Ascending aorta (tissue), 2 donors: ENCODE measurements around the gene KCNMA1. TPM values are rescaled to one million over a fixed set of nuclear protein-coding genes. Genes with fewer than 3 reads are reported as not detected.

Experiments
- DNase-seq, 2 donors: peaks; one replicate each; pipeline ENCODE4 v3.0.0-alpha.2; 2019; ENCODE audit warnings: low spot score in 2 of 2
- H3K27ac ChIP-seq, 2 donors: fragments of 200-600 bp; sonication (generic); one replicate each; pipeline ENCODE4 v1.5.1; 2016 to 2017; ENCODE audit warnings: mild to moderate bottlenecking in 1 of 2
- H3K27me3 ChIP-seq: fragments of 200-600 bp; sonication (generic); one replicate; pipeline ENCODE4 v1.5.1; 2017
- H3K36me3 ChIP-seq, 2 donors: fragments of 200-600 bp; sonication (generic); one replicate each; pipeline ENCODE4 v1.5.1; 2016
- H3K4me1 ChIP-seq, 2 donors: fragments of 200-600 bp; sonication (generic); one replicate each; pipeline ENCODE4 v1.5.1; 2016 to 2017; ENCODE audit warnings: mild to moderate bottlenecking in 1 of 2
- H3K4me3 ChIP-seq, 2 donors: fragments of 200-600 bp; sonication (generic); one replicate each; pipeline ENCODE4 v1.5.1; 2016 to 2017; ENCODE audit warnings: mild to moderate bottlenecking in 1 of 2
- H3K9me3 ChIP-seq, 2 donors: fragments of 200-600 bp; sonication (generic); one replicate each; pipeline ENCODE4 v1.5.1; 2016
- intact Hi-C: fragments of 100-400 bp; cut with DNase I; formaldehyde crosslinking; loops from one replicate; pipeline ENCODE4 v1.15.1; 2023
- total RNA-seq: library from RNA; depleted of rRNA; stranded (reverse); fragments of >200 nt; gene quantifications from one replicate; pipeline ENCODE4 v1.1.0, GENCODE V29; 2016
- TF ChIP-seq, protein P1 (sequence below), 3 experiments: fragments of 200-600 bp in 2 of 3; fragments of 450-650 bp in 1 of 3; sonication (generic) in 2 of 3; IDR thresholded peaks; one replicate each; pipeline ENCODE4 v1.5.1; 2016 to 2019; ENCODE audit warnings: antibody characterized with exemption in 3 of 3, mild to moderate bottlenecking in 1 of 3, moderate library complexity in 1 of 3

KCNMA1 gene
- total RNA-seq, 1 donor from 2014 or later: 28.6 TPM

DNA sequence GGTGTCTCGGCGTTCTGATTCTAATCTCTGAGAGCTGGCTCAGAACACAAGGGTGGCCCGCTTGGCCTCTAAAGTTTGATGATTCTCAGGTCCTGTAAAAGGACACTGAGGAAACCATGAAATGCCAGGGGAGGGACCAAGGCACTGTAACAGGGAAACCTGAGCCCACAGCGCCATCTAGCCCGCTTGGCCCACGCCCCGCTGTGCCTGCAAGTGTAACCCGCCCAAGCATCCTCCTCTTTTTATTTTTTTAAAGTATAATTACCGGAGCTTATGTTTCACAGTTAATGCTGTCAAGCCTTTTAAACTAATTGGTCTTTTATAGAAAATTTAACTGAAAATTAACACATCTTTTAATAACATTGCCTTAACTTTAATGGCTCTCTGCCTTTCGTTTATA is 734.7 kb downstream of the KCNMA1 start:
- no peaks in the 10 kb centered on the region for H3K27me3 ChIP-seq
- DNase-seq: no peak
- intact Hi-C loops: no loop called here
- H3K9me3 ChIP-seq: no peaks in the 10 kb centered on the region
- H3K36me3 ChIP-seq: peaks cover 0 to 9% of the 10 kb centered on the region in 2 donors
- H3K4me1 ChIP-seq: peaks cover 0 to 3% of the 10 kb centered on the region in 2 donors
- no peak overlapping the region for H3K27ac ChIP-seq
- TF ChIP-seq, protein P1, sequence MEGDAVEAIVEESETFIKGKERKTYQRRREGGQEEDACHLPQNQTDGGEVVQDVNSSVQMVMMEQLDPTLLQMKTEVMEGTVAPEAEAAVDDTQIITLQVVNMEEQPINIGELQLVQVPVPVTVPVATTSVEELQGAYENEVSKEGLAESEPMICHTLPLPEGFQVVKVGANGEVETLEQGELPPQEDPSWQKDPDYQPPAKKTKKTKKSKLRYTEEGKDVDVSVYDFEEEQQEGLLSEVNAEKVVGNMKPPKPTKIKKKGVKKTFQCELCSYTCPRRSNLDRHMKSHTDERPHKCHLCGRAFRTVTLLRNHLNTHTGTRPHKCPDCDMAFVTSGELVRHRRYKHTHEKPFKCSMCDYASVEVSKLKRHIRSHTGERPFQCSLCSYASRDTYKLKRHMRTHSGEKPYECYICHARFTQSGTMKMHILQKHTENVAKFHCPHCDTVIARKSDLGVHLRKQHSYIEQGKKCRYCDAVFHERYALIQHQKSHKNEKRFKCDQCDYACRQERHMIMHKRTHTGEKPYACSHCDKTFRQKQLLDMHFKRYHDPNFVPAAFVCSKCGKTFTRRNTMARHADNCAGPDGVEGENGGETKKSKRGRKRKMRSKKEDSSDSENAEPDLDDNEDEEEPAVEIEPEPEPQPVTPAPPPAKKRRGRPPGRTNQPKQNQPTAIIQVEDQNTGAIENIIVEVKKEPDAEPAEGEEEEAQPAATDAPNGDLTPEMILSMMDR (IDR thresholded peaks at IDR 0.05): peak in 1 of 3 experiments; percentile 29
- no peak overlapping the region for H3K4me3 ChIP-seq

DNA sequence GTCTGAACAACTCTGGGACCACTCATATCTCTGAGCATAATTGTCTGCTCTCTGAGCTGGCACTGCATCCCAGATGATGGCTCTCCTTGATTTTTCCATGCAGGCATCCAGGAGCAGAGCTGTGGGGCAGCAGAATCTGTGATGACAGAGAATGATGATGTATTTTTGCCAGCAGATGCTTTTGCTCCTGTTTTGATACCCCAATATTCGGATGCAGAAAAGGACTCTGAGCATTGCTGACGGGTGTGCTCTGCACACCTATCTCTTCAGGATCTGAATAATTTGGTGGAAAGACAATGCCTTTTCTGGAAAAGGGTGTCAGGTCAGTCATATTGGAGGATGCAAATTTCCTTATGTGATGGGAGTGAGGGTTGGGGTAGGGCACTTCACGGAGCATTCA is 735.9 kb downstream of the KCNMA1 start:
- no peaks in the 10 kb centered on the region for H3K27me3 ChIP-seq
- H3K9me3 ChIP-seq: no peaks in the 10 kb centered on the region
- intact Hi-C loops: no loop called here
- TF ChIP-seq, protein P1 (IDR thresholded peaks at IDR 0.05): no peak
- no peak for DNase-seq
- H3K4me1 ChIP-seq: peaks cover 0 to 3% of the 10 kb centered on the region in 2 donors
- H3K4me3 ChIP-seq: no peak overlapping the region
- H3K36me3 ChIP-seq: peaks cover 0 to 9% of the 10 kb centered on the region in 2 donors
- no peak overlapping the region for H3K27ac ChIP-seq

- peaks cover 0 to 3% of the 10 kb centered on the region in 2 donors for H3K36me3 ChIP-seq
- no peak overlapping the region for H3K4me3 ChIP-seq
- DNase-seq: no peak
- TF ChIP-seq, protein P1 (IDR thresholded peaks at IDR 0.05): no peak
- no peak overlapping the region for H3K27ac ChIP-seq
- intact Hi-C loops: no loop called here
- H3K4me1 ChIP-seq: peaks cover 0 to 3% of the 10 kb centered on the region in 2 donors
- no peaks in the 10 kb centered on the region for H3K9me3 ChIP-seq
- H3K27me3 ChIP-seq: no peaks in the 10 kb centered on the region
Measured at GRCh38 chr10:76899490-76899889, 738.1 kb downstream of the KCNMA1 start.

DNA sequence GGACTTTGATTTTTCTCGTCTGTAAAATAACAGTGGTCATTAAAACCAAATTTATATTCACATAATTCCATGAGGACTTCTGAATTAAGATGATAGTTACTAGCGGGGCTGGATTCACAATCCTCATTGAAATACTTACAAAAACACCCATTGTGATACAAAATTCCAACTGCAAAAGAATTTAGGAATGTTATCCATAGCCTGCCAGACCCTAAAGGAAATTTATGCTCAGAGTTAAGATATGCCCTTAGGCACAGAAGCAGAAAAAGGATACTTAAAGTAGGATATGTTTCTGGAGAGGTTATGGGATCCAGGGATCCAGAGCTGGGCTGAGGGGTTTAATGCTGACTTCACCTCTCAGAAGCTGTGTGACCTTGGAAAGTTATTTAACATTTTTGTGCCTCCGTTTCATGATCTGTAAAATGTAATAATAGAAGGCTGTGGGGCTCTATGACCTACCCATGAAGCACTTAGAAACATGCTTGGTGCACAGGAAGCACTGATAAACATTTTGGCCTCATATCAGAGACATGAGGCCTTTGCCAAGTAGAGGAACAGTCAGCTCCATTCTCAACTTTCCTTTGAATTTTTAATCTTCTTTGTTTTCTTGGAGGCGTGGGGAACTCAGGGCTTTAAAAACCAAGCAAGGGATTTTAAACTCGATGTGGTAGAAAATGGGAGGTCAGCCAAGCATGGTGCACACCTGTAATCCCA is 744.7 kb downstream of the KCNMA1 start:
- Histone ChIP-seq H3K27me3 (no peaks in the 10 kb centered on the region), H3K9me3 (no peaks in the 10 kb centered on the region), H3K27ac (no peak overlapping the region), H3K36me3 (peaks cover 18 to 27% of the 10 kb centered on the region in 2 donors), H3K4me3 (no peak overlapping the region), H3K4me1 (no peaks in the 10 kb centered on the region)
- no peak for DNase-seq
- TF ChIP-seq, protein P1 (IDR thresholded peaks at IDR 0.05): no peak
- intact Hi-C loops: no loop called here

DNA sequence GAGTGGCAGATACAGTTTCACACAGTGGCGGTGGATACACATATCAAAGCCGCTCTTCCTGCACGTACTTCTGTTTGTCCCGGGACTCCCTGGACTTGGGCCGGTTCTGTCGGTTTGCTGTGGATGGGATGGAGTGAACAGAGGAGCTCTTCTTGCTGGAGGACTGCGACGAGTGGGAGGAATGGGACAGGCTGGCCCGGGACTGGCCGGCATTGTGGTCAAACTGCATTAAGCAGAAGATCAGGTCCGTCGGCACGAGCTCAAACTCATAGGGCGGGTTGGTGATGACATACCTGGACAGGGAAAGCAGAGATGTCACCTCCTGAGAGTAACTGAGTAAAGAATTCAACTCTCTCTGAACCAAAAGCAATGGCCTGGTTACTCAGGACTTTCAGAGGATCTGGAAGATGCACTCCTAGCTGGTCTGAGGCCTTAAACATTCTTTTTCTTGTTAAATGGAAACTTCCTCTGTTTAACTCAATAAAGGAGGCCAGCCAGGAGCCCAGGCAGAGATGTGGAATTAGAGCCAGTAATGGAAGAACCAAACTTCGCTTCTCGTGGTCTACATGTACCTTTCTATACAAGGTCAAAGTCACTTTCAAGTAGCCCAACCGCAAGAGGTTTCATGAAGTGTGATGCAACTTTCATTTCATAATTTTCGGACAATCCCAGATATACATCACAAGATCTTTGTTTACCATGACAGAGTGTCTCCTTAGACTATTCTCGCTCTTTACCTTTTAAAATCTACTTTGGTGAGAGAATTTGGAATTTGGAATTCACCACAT is 750.2 kb downstream of the KCNMA1 start:
- H3K36me3 ChIP-seq: peaks cover 18 to 27% of the 10 kb centered on the region in 2 donors
- H3K4me3 ChIP-seq: no peak overlapping the region
- DNase-seq: no peak
- TF ChIP-seq, protein P1 (IDR thresholded peaks at IDR 0.05): no peak
- no peaks in the 10 kb centered on the region for H3K9me3 ChIP-seq
- intact Hi-C loops: no loop called here
- no peak overlapping the region for H3K27ac ChIP-seq
- H3K27me3 ChIP-seq: no peaks in the 10 kb centered on the region
- peaks cover 0 to 2% of the 10 kb centered on the region in 2 donors for H3K4me1 ChIP-seq
